Naive thymus-derived CD4-positive, alpha-beta T cell (primary cell): ENCODE data around the gene LRG1. TPM values are rescaled to one million over a fixed set of nuclear protein-coding genes. Genes with fewer than 3 reads are reported as not detected.
A peak's percentile ranks its signal among the peaks of the same experiment; 100 is the strongest.

Source experiments
- ATAC-seq: fragments of 150-1000 bp; cut with Tn5 transposase; 2 replicates; pipeline ENCODE4 v1.10.0; 2021; ENCODE audit warnings: mild to moderate bottlenecking, moderate library complexity
- CTCF ChIA-PET: fragments of 350-600 bp; sonication (Branson Sonifier 250); formaldehyde crosslinking; loops from one replicate; lab custom pipeline; 2021; ENCODE audit warnings: antibody characterized with exemption; lab: Charles Lee
- POLR2A ChIA-PET: fragments of 350-600 bp; sonication (Branson Sonifier 250); formaldehyde crosslinking; loops from one replicate; lab custom pipeline; 2021; ENCODE audit warnings: antibody characterized with exemption, inconsistent platforms; lab: Charles Lee
- DNase-seq, 9 donors: peaks; one replicate each; pipeline versions ENCODE4 v3.0.0 to v3.0.0-alpha.2; 2020 to 2022; ENCODE audit warnings: mixed read lengths in 1 of 9
- H3K27ac ChIP-seq: one replicate; pipeline ENCODE4 v1.7.0; 2013; ENCODE audit warnings: mild to moderate bottlenecking, low read depth, low read length, moderate library complexity
- H3K27me3 ChIP-seq, 2 donors: one replicate each; pipeline ENCODE4 v1.7.0; 2013; ENCODE audit warnings: low read length in 2 of 2, mild to moderate bottlenecking in 2 of 2, moderate library complexity in 2 of 2; ENCODE audit not compliant: control insufficient read depth in 2 of 2, insufficient read depth in 2 of 2
- H3K36me3 ChIP-seq, 3 experiments: 1 replicate in 2 of 3; 2 replicates in 1 of 3; pipeline ENCODE4 v1.7.0; 2013; ENCODE audit warnings: low read length in 3 of 3, mild to moderate bottlenecking in 3 of 3, moderate library complexity in 1 of 3; ENCODE audit not compliant: insufficient read depth in 3 of 3, control insufficient read depth in 2 of 3
- H3K4me1 ChIP-seq, 2 donors: one replicate each; pipeline ENCODE4 v1.7.0; 2013; ENCODE audit warnings: low read length in 2 of 2, mild to moderate bottlenecking in 2 of 2, moderate library complexity in 1 of 2; ENCODE audit not compliant: control insufficient read depth in 2 of 2, insufficient read depth in 2 of 2
- H3K4me3 ChIP-seq: 2 replicates; pipeline ENCODE4 v1.7.0; 2013; ENCODE audit warnings: mild to moderate bottlenecking, low read length
- H3K9me3 ChIP-seq, 3 experiments: 1 replicate in 2 of 3; 2 replicates in 1 of 3; pipeline ENCODE4 v1.7.0; 2013; ENCODE audit warnings: low read length in 3 of 3; ENCODE audit not compliant: control insufficient read depth in 2 of 3
- H3K27ac Mint-ChIP-seq, 9 donors: one replicate each; pipeline ENCODE4 v1.8.0; 2020 to 2022; ENCODE audit warnings: mixed read lengths in 9 of 9, mild to moderate bottlenecking in 8 of 9, moderate library complexity in 5 of 9, inconsistent platforms in 2 of 9
- H3K27me3 Mint-ChIP-seq, 5 donors: one replicate each; pipeline ENCODE4 v1.8.0; 2021 to 2022; ENCODE audit warnings: mixed read lengths in 5 of 5, mild to moderate bottlenecking in 1 of 5
- H3K36me3 Mint-ChIP-seq, 5 donors: one replicate each; pipeline ENCODE4 v1.8.0; 2020 to 2022; ENCODE audit warnings: mixed read lengths in 5 of 5, mild to moderate bottlenecking in 3 of 5, inconsistent platforms in 1 of 5
- H3K4me1 Mint-ChIP-seq, 7 donors: one replicate each; pipeline ENCODE4 v1.8.0; 2020 to 2022; ENCODE audit warnings: mixed read lengths in 7 of 7, mild to moderate bottlenecking in 3 of 7, inconsistent platforms in 1 of 7
- H3K4me3 Mint-ChIP-seq, 10 donors: one replicate each; pipeline ENCODE4 v1.8.0; 2020 to 2022; ENCODE audit warnings: mild to moderate bottlenecking in 10 of 10, mixed read lengths in 10 of 10, moderate library complexity in 6 of 10, inconsistent platforms in 2 of 10
- H3K9me3 Mint-ChIP-seq, 11 donors: one replicate each; pipeline ENCODE4 v1.8.0; 2020 to 2022; ENCODE audit warnings: mixed read lengths in 11 of 11, mild to moderate bottlenecking in 4 of 11, inconsistent platforms in 1 of 11, moderate library complexity in 1 of 11
- intact Hi-C, 2 donors: fragments of 100-400 bp; cut with micrococcal nuclease; formaldehyde crosslinking; loops; one replicate each; pipeline ENCODE4 v1.15.1; 2023
- polyA plus RNA-seq, 2 donors: library from polyadenylated mRNA; unstranded; fragments of 300-500 nt; fragmentation: Illumina TruSeq; gene quantifications; one replicate each; pipeline ENCODE4 v1.2.3, GENCODE V29; 2021
- total RNA-seq, 6 experiments: library from RNA in 5 of 6; stranded (reverse) in 5 of 6; gene quantifications; 1 replicate in 5 of 6; 2 replicates in 1 of 6; pipeline ENCODE4 v1.2.3 and lab custom pipeline; 2021 to 2026

Gene LRG1
- total and polyA plus RNA-seq, 7 experiments from 2014 or later, result 0.06 to 1.6 (median 0.50) TPM; not detected in 3

DNA sequence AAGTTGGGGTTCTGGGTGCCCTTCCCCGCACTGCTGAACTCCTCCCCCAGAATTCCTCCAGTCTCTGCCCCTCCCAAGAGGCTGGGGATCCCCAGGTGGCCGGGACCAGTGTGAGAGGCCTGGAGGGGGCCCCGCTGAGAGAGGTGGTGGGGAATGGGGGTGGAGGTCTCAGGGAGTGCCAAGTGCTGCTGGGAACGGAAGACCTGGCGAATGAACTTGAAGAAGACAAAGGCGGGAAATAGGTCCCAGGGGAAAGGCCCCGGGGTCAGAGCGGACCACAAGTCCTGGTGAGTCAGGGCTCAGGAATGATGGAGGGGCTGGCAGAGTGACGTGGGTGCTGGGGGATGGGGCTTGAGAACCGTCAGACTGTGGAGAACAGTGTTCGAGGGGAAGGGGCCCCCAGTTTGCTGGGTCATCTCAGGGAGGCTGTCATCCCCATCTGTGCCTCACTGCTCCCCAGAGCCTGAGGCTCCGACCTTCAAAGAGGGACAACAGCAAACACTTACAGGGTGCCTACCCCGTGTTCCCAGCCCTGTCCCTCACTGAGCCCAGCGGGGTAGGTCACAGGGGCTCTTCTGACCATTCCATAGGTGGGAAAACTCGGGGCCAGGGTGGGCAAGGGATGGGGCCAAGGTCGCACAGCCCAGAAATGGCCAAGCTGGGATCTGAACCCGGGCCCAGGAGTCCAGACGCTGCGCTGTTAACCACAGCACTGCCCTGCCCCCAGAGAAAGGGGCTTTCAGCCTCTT lies 35.6 kb upstream of the LRG1 start:
- intact Hi-C loops, result loop anchor here (1.0 to 5.0 kb wide), 2 partner anchors 61 to 217 kb away; partner anchors contain the start of gene FEM1A (in 2 of the 2)
- ChIA-PET CTCF (interaction anchor here (0.6 to 2.7 kb wide), 5 partner anchors 10 to 61 kb away, joined by 4 to 29 read pairs (median 5); no protein-coding TSS in a partner anchor), POLR2A (no interaction called here)
- Histone ChIP-seq H3K9me3 (no peaks in the 10 kb centered on the region), H3K4me3 (no peak overlapping the region), H3K27ac (no peak overlapping the region), H3K4me1 (no peaks in the 10 kb centered on the region), H3K27me3 (no peaks in the 10 kb centered on the region), H3K36me3 (no peaks in the 10 kb centered on the region)
- peaks cover 0 to 3% (median 0%) of the 10 kb centered on the region in 7 donors for H3K4me1 Mint-ChIP-seq
- DNase-seq (no peak), ATAC-seq (peak; percentile 27)
- peaks cover 0 to 6% (median 0%) of the 10 kb centered on the region in 5 donors for H3K36me3 Mint-ChIP-seq
- H3K9me3 Mint-ChIP-seq, result peaks cover 0 to 4% (median 0%) of the 10 kb centered on the region in 11 donors
- no peak overlapping the region for H3K4me3 Mint-ChIP-seq
- H3K27me3 Mint-ChIP-seq, result peaks cover 29 to 52% (median 42%) of the 10 kb centered on the region in 5 donors
- peak overlapping the region in 1 of 9 donors; percentile 41 for H3K27ac Mint-ChIP-seq

GRCh38 chr19:4573682-4574081 lies 33.8 kb upstream of the LRG1 start:
- Histone ChIP-seq H3K4me1 (no peaks in the 10 kb centered on the region), H3K36me3 (no peaks in the 10 kb centered on the region), H3K27ac (no peak overlapping the region), H3K9me3 (no peaks in the 10 kb centered on the region), H3K27me3 (no peaks in the 10 kb centered on the region), H3K4me3 (no peak overlapping the region)
- CTCF ChIA-PET, result interaction anchor here (0.6 to 2.4 kb wide), 3 partner anchors 20 to 334 kb away, joined by 3 to 15 read pairs (median 3); no protein-coding TSS in a partner anchor
- Mint-ChIP-seq H3K9me3 (peaks cover 0 to 2% (median 0%) of the 10 kb centered on the region in 11 donors), H3K4me1 (peaks cover 0 to 5% (median 0%) of the 10 kb centered on the region in 7 donors), H3K27ac (no peak overlapping the region), H3K4me3 (no peak overlapping the region), H3K27me3 (peaks cover 13 to 36% (median 26%) of the 10 kb centered on the region in 5 donors), H3K36me3 (peaks cover 0 to under 1% (median 0%) of the 10 kb centered on the region in 5 donors)
- DNase-seq (no peak), ATAC-seq (no peak)
- POLR2A ChIA-PET, result interaction anchor here (0.7 kb wide), 1 partner anchor 204 kb away, joined by 3 read pairs; no protein-coding TSS in a partner anchor
- intact Hi-C loops, result no loop called here

GRCh38 chr19:4571305-4571917 lies 31.6 kb upstream of the LRG1 start:
- ATAC-seq (no peak), DNase-seq (no peak)
- H3K4me1 ChIP-seq, result no peaks in the 10 kb centered on the region
- no peaks in the 10 kb centered on the region for H3K27me3 ChIP-seq
- H3K27me3 Mint-ChIP-seq, result peaks cover 7 to 37% (median 15%) of the 10 kb centered on the region in 5 donors
- intact Hi-C loops, result no loop called here
- H3K27ac Mint-ChIP-seq, result no peak overlapping the region
- peaks cover 0 to 5% (median 0%) of the 10 kb centered on the region in 7 donors for H3K4me1 Mint-ChIP-seq
- H3K4me3 ChIP-seq, result no peak overlapping the region
- POLR2A ChIA-PET, result no interaction called here
- H3K36me3 ChIP-seq, result no peaks in the 10 kb centered on the region
- H3K4me3 Mint-ChIP-seq, result no peak overlapping the region
- H3K27ac ChIP-seq, result no peak overlapping the region
- H3K9me3 ChIP-seq, result no peaks in the 10 kb centered on the region
- H3K9me3 Mint-ChIP-seq, result peaks cover 0 to 1% (median 0%) of the 10 kb centered on the region in 11 donors
- CTCF ChIA-PET, result interaction anchor here (1.1 to 5.5 kb wide), 2 partner anchors 14 to 65 kb away, joined by 3 to 40 read pairs; no protein-coding TSS in a partner anchor
- no peaks in the 10 kb centered on the region for H3K36me3 Mint-ChIP-seq

- no peaks in the 10 kb centered on the region for H3K27me3 ChIP-seq
- ATAC-seq (no peak), DNase-seq (no peak)
- Mint-ChIP-seq H3K36me3 (no peaks in the 10 kb centered on the region), H3K4me1 (peaks cover 0 to 2% (median 0%) of the 10 kb centered on the region in 7 donors), H3K27ac (no peak overlapping the region), H3K4me3 (no peak overlapping the region), H3K9me3 (peaks cover 0 to 1% (median 0%) of the 10 kb centered on the region in 11 donors), H3K27me3 (peaks cover 2 to 32% (median 10%) of the 10 kb centered on the region in 5 donors)
- CTCF ChIA-PET, result interaction anchor here (0.6 to 5.5 kb wide), 3 partner anchors 14 to 1279 kb away, joined by 3 to 40 read pairs (median 3); no protein-coding TSS in a partner anchor
- H3K4me1 ChIP-seq, result no peaks in the 10 kb centered on the region
- no peak overlapping the region for H3K27ac ChIP-seq
- H3K36me3 ChIP-seq, result no peaks in the 10 kb centered on the region
- intact Hi-C loops, result no loop called here
- H3K9me3 ChIP-seq, result no peaks in the 10 kb centered on the region
- POLR2A ChIA-PET, result no interaction called here
- no peak overlapping the region for H3K4me3 ChIP-seq
Observed at GRCh38 chr19:4570916-4571304, 31.1 kb upstream of the LRG1 start.

DNA sequence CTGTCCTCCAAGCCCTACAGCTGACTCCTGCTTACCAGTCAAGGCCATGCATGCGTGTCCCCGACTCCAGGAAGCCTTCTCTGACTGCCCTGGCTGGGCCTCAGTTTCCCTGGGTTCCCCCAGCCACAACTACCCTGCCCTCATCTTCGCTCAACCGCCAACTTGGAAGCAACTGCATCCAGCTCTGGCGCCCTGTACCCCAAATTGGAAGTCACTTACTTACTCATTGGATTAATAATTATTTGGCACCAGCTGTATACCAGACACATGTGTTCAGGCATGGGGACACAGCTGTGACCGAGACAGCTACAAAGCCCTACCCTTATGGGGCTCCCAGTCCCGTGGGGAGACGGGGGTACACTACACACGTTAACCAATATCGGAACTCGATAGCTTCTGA lies 30.6 kb upstream of the LRG1 start:
- H3K27me3 Mint-ChIP-seq, result peaks cover 0 to 27% (median 7%) of the 10 kb centered on the region in 5 donors
- DNase-seq, result no peak
- no peak for ATAC-seq
- no peaks in the 10 kb centered on the region for H3K4me1 ChIP-seq
- H3K9me3 Mint-ChIP-seq, result peaks cover 0 to 1% (median 0%) of the 10 kb centered on the region in 11 donors
- no peaks in the 10 kb centered on the region for H3K27me3 ChIP-seq
- no peaks in the 10 kb centered on the region for H3K36me3 Mint-ChIP-seq
- peaks cover 0 to 2% (median 0%) of the 10 kb centered on the region in 7 donors for H3K4me1 Mint-ChIP-seq
- ChIA-PET POLR2A (no interaction called here), CTCF (interaction anchor here (0.6 to 5.5 kb wide), 3 partner anchors 13 to 1278 kb away, joined by 3 to 40 read pairs (median 3); no protein-coding TSS in a partner anchor)
- H3K36me3 ChIP-seq, result no peaks in the 10 kb centered on the region
- intact Hi-C loops, result no loop called here
- no peak overlapping the region for H3K4me3 Mint-ChIP-seq
- no peaks in the 10 kb centered on the region for H3K9me3 ChIP-seq
- H3K27ac Mint-ChIP-seq, result no peak overlapping the region
- no peak overlapping the region for H3K27ac ChIP-seq
- no peak overlapping the region for H3K4me3 ChIP-seq

DNA sequence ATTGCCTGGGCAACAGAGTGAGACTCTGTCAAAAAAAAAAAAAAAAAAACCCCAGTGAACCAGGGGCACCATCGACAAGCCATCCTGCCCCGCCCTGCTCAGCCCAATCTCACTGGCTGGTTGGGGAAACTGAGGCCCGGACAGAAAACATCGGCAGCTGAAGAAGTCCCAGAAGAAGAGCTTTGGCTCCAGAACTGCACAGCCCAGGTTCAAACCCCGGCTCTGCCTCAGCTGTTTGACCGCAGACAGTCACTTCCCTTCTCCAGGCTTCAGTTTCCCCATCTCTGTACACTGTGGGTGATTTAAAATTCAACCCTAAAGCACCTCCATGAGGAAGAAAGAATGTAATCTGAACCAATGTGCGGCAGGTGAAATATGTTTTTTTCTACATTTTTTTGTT lies 29.1 kb upstream of the LRG1 start:
- ATAC-seq (no peak), DNase-seq (no peak)
- no peaks in the 10 kb centered on the region for H3K36me3 ChIP-seq
- POLR2A ChIA-PET, result interaction anchor here (0.6 kb wide), 2 partner anchors 59 to 104 kb away, joined by 3 read pairs; no protein-coding TSS in a partner anchor
- H3K27ac Mint-ChIP-seq, result no peak overlapping the region
- H3K27ac ChIP-seq, result no peak overlapping the region
- no peaks in the 10 kb centered on the region for H3K9me3 ChIP-seq
- intact Hi-C loops, result no loop called here
- CTCF ChIA-PET, result interaction anchor here (0.6 to 5.5 kb wide), 5 partner anchors 44 to 235 kb away, joined by 3 to 40 read pairs (median 3); no protein-coding TSS in a partner anchor
- H3K4me1 ChIP-seq, result no peaks in the 10 kb centered on the region
- peaks cover 0 to 2% (median 0%) of the 10 kb centered on the region in 7 donors for H3K4me1 Mint-ChIP-seq
- H3K9me3 Mint-ChIP-seq, result peaks cover 0 to 1% (median 0%) of the 10 kb centered on the region in 11 donors
- peaks cover 0 to 15% (median 0%) of the 10 kb centered on the region in 5 donors for H3K27me3 Mint-ChIP-seq
- no peaks in the 10 kb centered on the region for H3K27me3 ChIP-seq
- H3K4me3 ChIP-seq, result no peak overlapping the region
- H3K36me3 Mint-ChIP-seq, result no peaks in the 10 kb centered on the region
- no peak overlapping the region for H3K4me3 Mint-ChIP-seq
